ENCODE data around the gene DUOXA1. TPM values are rescaled to one million over a fixed set of nuclear protein-coding genes. Genes with fewer than 3 reads are reported as not detected.

DUOXA1 gene
- total RNA-seq, 1 experiment from 2014 or later = not detected

DNA sequence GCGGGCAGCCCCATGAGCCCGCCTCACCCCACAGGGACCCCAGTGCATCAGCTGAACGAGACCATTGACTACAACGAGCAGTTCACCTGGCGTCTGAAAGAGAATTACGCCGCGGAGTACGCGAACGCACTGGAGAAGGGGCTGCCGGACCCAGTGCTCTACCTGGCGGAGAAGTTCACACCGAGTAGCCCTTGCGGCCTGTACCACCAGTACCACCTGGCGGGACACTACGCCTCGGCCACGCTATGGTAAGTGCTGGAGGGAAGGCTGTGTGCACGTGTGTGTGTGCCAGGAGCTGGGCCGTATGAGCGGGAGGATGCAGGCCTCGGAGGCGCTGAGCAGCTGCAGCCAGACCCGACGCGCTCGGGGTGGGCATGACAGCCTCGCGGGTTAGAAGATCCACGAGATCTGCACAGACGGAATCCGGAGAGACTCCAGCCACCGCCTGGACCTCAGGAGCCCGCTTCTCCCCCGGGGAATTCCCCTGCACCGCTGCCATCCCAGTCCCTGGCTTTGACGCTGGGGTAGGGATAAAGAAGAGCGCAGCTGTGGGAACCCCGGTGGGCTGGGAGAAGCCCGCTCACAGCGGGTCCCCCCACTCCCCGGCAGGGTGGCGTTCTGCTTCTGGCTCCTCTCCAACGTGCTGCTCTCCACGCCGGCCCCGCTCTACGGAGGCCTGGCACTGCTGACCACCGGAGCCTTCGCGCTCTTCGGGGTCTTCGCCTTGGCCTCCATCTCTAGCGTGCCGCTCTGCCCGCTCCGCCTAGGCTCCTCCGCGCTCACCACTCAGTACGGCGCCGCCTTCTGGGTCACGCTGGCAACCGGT, 13.0 kb downstream of the DUOXA1 start:
- Histone ChIP-seq H3K9me3 (ENCODE audit: low read length) (no peaks in the 10 kb centered on the region), H3K27ac (ENCODE audit: low read length) (no peak overlapping the region), H3K9me2 (replicated peaks; ENCODE audit: low read length) (no peaks in the 10 kb centered on the region), H3K36me3 (ENCODE audit: low read depth, low read length) (no peaks in the 10 kb centered on the region), H3K27me3 (ENCODE audit: low read length) (peaks cover 24% of the 10 kb centered on the region), H2AFZ (ENCODE audit: low read length) (no peak overlapping the region), H3K4me3 (ENCODE audit: low read length) (no peak overlapping the region), H3K4me1 (ENCODE audit: insufficient read depth, low read length) (peaks cover 2% of the 10 kb centered on the region), H4K20me1 (ENCODE audit: low read length) (no peaks in the 10 kb centered on the region), H3K79me2 (ENCODE audit: low read length) (no peaks in the 10 kb centered on the region), H3K9ac (ENCODE audit: low read length) (no peak overlapping the region), H3K4me2 (ENCODE audit: low read length) (no peak overlapping the region), H3F3A (ENCODE audit: low read length, unreplicated experiment) (no peaks in the 10 kb centered on the region)
- BruUV-seq (replicated peaks) = no TSS peak
- DNase-seq (no peak), ATAC-seq (no peak)
- intact Hi-C loops (cut with micrococcal nuclease) = no loop called here
- CTCF ChIA-PET = no interaction called here
- POLR2A ChIA-PET (ENCODE audit: unreplicated experiment) = no interaction called here
- TF ChIP-seq EZH2 (IDR thresholded peaks at IDR 0.05; ENCODE audit: low read length, unreplicated experiment) (no peak), EZH2phosphoT487 (IDR thresholded peaks at IDR 0.05; ENCODE audit: borderline replicate concordance, low read length) (no peak)
- TF ChIP-seq, protein P1, sequence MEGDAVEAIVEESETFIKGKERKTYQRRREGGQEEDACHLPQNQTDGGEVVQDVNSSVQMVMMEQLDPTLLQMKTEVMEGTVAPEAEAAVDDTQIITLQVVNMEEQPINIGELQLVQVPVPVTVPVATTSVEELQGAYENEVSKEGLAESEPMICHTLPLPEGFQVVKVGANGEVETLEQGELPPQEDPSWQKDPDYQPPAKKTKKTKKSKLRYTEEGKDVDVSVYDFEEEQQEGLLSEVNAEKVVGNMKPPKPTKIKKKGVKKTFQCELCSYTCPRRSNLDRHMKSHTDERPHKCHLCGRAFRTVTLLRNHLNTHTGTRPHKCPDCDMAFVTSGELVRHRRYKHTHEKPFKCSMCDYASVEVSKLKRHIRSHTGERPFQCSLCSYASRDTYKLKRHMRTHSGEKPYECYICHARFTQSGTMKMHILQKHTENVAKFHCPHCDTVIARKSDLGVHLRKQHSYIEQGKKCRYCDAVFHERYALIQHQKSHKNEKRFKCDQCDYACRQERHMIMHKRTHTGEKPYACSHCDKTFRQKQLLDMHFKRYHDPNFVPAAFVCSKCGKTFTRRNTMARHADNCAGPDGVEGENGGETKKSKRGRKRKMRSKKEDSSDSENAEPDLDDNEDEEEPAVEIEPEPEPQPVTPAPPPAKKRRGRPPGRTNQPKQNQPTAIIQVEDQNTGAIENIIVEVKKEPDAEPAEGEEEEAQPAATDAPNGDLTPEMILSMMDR (conservative IDR thresholded peaks at IDR 0.05; ENCODE audit: low read depth, low read length) = no peak

DNA sequence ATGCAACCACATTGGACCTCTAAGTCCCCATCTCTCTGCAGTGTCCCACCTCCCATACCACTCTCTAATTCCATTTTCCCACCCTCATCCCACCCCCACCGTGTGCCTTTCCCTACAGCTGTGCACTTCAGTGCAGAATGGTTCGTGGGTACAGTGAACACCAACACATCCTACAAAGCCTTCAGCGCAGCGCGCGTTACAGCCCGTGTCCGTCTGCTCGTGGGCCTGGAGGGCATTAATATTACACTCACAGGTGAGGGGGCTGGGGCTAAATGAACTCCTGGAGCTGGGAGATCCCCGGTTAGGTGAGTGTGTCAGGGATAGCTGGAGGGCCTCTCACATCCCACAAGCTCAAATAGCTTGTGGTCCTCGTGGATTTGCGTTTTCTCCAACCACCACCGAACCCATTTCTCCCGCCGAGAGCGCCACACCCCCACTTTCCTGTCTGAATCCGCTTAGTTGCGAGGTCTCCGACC, 13.6 kb downstream of the DUOXA1 start:
- TF ChIP-seq EZH2phosphoT487 (IDR thresholded peaks at IDR 0.05; ENCODE audit: borderline replicate concordance, low read length) (no peak), EZH2 (IDR thresholded peaks at IDR 0.05; ENCODE audit: low read length, unreplicated experiment) (no peak)
- TF ChIP-seq, protein P1 (conservative IDR thresholded peaks at IDR 0.05; ENCODE audit: low read depth, low read length) = no peak
- DNase-seq (no peak), ATAC-seq (no peak)
- no peaks in the 10 kb centered on the region for H3K9me3 ChIP-seq (ENCODE audit: low read length)
- intact Hi-C loops (cut with micrococcal nuclease) = no loop called here
- H2AFZ ChIP-seq (ENCODE audit: low read length) = no peak overlapping the region
- H3F3A ChIP-seq (ENCODE audit: low read length, unreplicated experiment) = no peaks in the 10 kb centered on the region
- no peaks in the 10 kb centered on the region for H3K4me1 ChIP-seq (ENCODE audit: insufficient read depth, low read length)
- no peaks in the 10 kb centered on the region for H3K79me2 ChIP-seq (ENCODE audit: low read length)
- no peaks in the 10 kb centered on the region for H4K20me1 ChIP-seq (ENCODE audit: low read length)
- H3K36me3 ChIP-seq (ENCODE audit: low read depth, low read length) = no peaks in the 10 kb centered on the region
- H3K9me2 ChIP-seq (replicated peaks; ENCODE audit: low read length) = no peaks in the 10 kb centered on the region
- no peak overlapping the region for H3K4me3 ChIP-seq (ENCODE audit: low read length)
- no peak overlapping the region for H3K27ac ChIP-seq (ENCODE audit: low read length)
- H3K4me2 ChIP-seq (ENCODE audit: low read length) = no peak overlapping the region
- H3K27me3 ChIP-seq (ENCODE audit: low read length) = peaks cover 24% of the 10 kb centered on the region
- ChIA-PET POLR2A (ENCODE audit: unreplicated experiment) (no interaction called here), CTCF (interaction anchor here (0.6 kb wide), 1 partner anchor 1272 kb away, joined by 3 read pairs; no protein-coding TSS in a partner anchor)
- no peak overlapping the region for H3K9ac ChIP-seq (ENCODE audit: low read length)
- no TSS peak for BruUV-seq (replicated peaks)

DNA sequence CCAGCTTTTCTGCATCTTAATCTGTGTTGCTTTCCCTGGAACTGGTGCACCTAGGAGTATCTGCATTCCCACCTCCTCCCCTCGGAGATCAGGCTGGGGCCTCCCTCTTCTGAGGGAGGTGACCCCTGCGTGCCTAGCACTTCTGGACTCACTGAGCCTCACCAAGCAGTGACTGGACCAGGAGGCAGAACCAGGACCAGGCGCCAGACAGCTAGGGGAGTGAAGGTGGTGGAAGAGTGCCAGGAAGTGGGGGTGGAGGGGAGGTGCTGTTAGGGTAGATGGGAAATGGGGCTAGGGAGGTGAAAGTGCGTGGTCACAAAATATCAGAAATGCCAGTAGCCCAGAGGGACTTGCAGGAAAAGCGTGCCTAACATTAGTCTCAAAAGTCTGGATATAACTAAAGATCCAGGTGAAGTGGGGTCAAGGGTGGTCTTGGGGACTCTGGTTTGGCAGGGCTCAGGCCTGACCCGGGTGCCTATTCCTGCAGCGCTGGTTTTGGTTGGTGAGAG, 14.3 kb downstream of the DUOXA1 start:
- ChIA-PET POLR2A (ENCODE audit: unreplicated experiment) (no interaction called here), CTCF (no interaction called here)
- Histone ChIP-seq H2AFZ (ENCODE audit: low read length) (no peak overlapping the region), H3K27ac (ENCODE audit: low read length) (no peak overlapping the region), H3K4me2 (ENCODE audit: low read length) (no peak overlapping the region), H4K20me1 (ENCODE audit: low read length) (no peaks in the 10 kb centered on the region), H3K79me2 (ENCODE audit: low read length) (no peaks in the 10 kb centered on the region), H3K9ac (ENCODE audit: low read length) (no peak overlapping the region), H3K27me3 (ENCODE audit: low read length) (peaks cover 24% of the 10 kb centered on the region), H3K9me2 (replicated peaks; ENCODE audit: low read length) (no peaks in the 10 kb centered on the region), H3K4me1 (ENCODE audit: insufficient read depth, low read length) (no peaks in the 10 kb centered on the region), H3K4me3 (ENCODE audit: low read length) (no peak overlapping the region), H3K36me3 (ENCODE audit: low read depth, low read length) (no peaks in the 10 kb centered on the region), H3K9me3 (ENCODE audit: low read length) (no peaks in the 10 kb centered on the region), H3F3A (ENCODE audit: low read length, unreplicated experiment) (no peaks in the 10 kb centered on the region)
- BruUV-seq (replicated peaks) = no TSS peak
- DNase-seq = no peak
- TF ChIP-seq EZH2phosphoT487 (IDR thresholded peaks at IDR 0.05; ENCODE audit: borderline replicate concordance, low read length) (no peak), EZH2 (IDR thresholded peaks at IDR 0.05; ENCODE audit: low read length, unreplicated experiment) (no peak)
- TF ChIP-seq, protein P1 (conservative IDR thresholded peaks at IDR 0.05; ENCODE audit: low read depth, low read length) = no peak
- no peak for ATAC-seq
- intact Hi-C loops (cut with micrococcal nuclease) = no loop called here

All from PC-3 (cell line).